Mononuclear cell (primary cell): Measurements from ENCODE around the gene AK2. TPM values are rescaled to one million over a fixed set of nuclear protein-coding genes. Genes with fewer than 3 reads are reported as not detected.
A peak's percentile ranks its signal among the peaks of the same experiment; 100 is the strongest.

Source experiments
- H3K27me3 ChIP-seq: 2 replicates; pipeline ENCODE4 v1.6.0; 2011; ENCODE audit warnings: low read length, control low read depth; ENCODE audit not compliant: insufficient read depth
- H3K4me1 ChIP-seq: 2 replicates; pipeline ENCODE4 v1.5.1; 2011; ENCODE audit warnings: mild to moderate bottlenecking, low read length, control low read depth; ENCODE audit not compliant: insufficient read depth
- H3K4me3 ChIP-seq: 2 replicates; pipeline ENCODE4 v1.5.1; 2011; ENCODE audit warnings: mild to moderate bottlenecking, low read length, moderate library complexity
- H3K9me3 ChIP-seq: 2 replicates; pipeline ENCODE4 v1.5.1; 2011; ENCODE audit warnings: low read depth, mild to moderate bottlenecking, control low read depth, low read length
- total RNA-seq: library from RNA; depleted of rRNA; stranded (reverse); fragments of >200 nt; gene quantifications from one replicate; pipeline ENCODE4 v1.2.3, GENCODE V29; 2012

The AK2 gene
- total RNA-seq, 1 donor = 29.1 TPM

GRCh38 chr1:32967888-32968568, 68.7 kb downstream of the AK2 start:
- no peak overlapping the region for H3K4me3 ChIP-seq
- peaks cover 23% of the 10 kb centered on the region for H3K27me3 ChIP-seq
- peaks cover 26% of the 10 kb centered on the region for H3K4me1 ChIP-seq
- H3K9me3 ChIP-seq = no peaks in the 10 kb centered on the region

- Histone ChIP-seq H3K9me3 (no peaks in the 10 kb centered on the region), H3K4me1 (peaks cover 31% of the 10 kb centered on the region), H3K4me3 (no peak overlapping the region), H3K27me3 (peaks cover 11% of the 10 kb centered on the region)
Observed at GRCh38 chr1:32966900-32967299, 69.8 kb downstream of the AK2 start.

GRCh38 chr1:32965251-32965747, 71.4 kb downstream of the AK2 start:
- Histone ChIP-seq H3K27me3 (no peaks in the 10 kb centered on the region), H3K9me3 (no peaks in the 10 kb centered on the region), H3K4me3 (peak overlapping the region; percentile 82), H3K4me1 (peaks cover 45% of the 10 kb centered on the region)

- peaks cover 43% of the 10 kb centered on the region for H3K4me1 ChIP-seq
Observed at GRCh38 chr1:32964461-32965250, 72.0 kb downstream of the AK2 start, which contains the start of gene RNF19B. Gene RNF19B, minus strand, starts transcription at chr1:32964809. Its CDS starts 124 bp downstream, at chr1:32964685.

GRCh38 chr1:32963746-32964460, 72.8 kb downstream of the AK2 start:
- peak overlapping the region; percentile 82 for H3K4me3 ChIP-seq
- peaks cover 43% of the 10 kb centered on the region for H3K4me1 ChIP-seq
- no peaks in the 10 kb centered on the region for H3K9me3 ChIP-seq
- no peaks in the 10 kb centered on the region for H3K27me3 ChIP-seq

More at GRCh38 chr1:32964461-32965250, 72.0 kb downstream of the AK2 start, which contains the start of gene RNF19B:
- no peaks in the 10 kb centered on the region for H3K9me3 ChIP-seq
- no peaks in the 10 kb centered on the region for H3K27me3 ChIP-seq
- peak within 1 kb of the TSS; percentile 82 for H3K4me3 ChIP-seq

- Histone ChIP-seq H3K4me1 (peaks cover 44% of the 10 kb centered on the region), H3K9me3 (no peaks in the 10 kb centered on the region), H3K27me3 (no peaks in the 10 kb centered on the region), H3K4me3 (peak overlapping the region; percentile 82)
Observed at GRCh38 chr1:32962248-32962896, 74.3 kb downstream of the AK2 start.

- H3K4me3 ChIP-seq = no peak overlapping the region
- H3K27me3 ChIP-seq = no peaks in the 10 kb centered on the region
- peaks cover 44% of the 10 kb centered on the region for H3K4me1 ChIP-seq
- H3K9me3 ChIP-seq = no peaks in the 10 kb centered on the region
Observed at GRCh38 chr1:32960819-32961355, 75.8 kb downstream of the AK2 start.

- H3K4me3 ChIP-seq = no peak overlapping the region
- H3K9me3 ChIP-seq = no peaks in the 10 kb centered on the region
- peaks cover 41% of the 10 kb centered on the region for H3K4me1 ChIP-seq
- H3K27me3 ChIP-seq = no peaks in the 10 kb centered on the region
Observed at GRCh38 chr1:32960342-32960741, 76.3 kb downstream of the AK2 start.

GRCh38 chr1:32958827-32959226, 77.9 kb downstream of the AK2 start:
- Histone ChIP-seq H3K9me3 (no peaks in the 10 kb centered on the region), H3K4me3 (no peak overlapping the region), H3K27me3 (no peaks in the 10 kb centered on the region), H3K4me1 (peaks cover 36% of the 10 kb centered on the region)

Other genes starting within 250 kb of the AK2 start
- gene YARS1, start 219.5 kb downstream of the AK2 start, total RNA-seq = 88.7 TPM
- gene S100PBP, start 219.2 kb downstream of the AK2 start, total RNA-seq = 18.5 TPM
- gene FNDC5, start 166.0 kb downstream of the AK2 start, total RNA-seq = 0.10 TPM
- gene HPCA, start 150.4 kb downstream of the AK2 start, total RNA-seq = not detected
- not detected for gene TMEM54, start 135.5 kb downstream of the AK2 start, total RNA-seq
- gene RNF19B, start 72.1 kb downstream of the AK2 start, total RNA-seq = 69.0 TPM
- 1.6 TPM for gene AZIN2, start 44.3 kb upstream of the AK2 start, total RNA-seq
- 9.9 TPM for gene TRIM62, start 145.2 kb upstream of the AK2 start, total RNA-seq
- gene ZNF362, start 219.6 kb upstream of the AK2 start, total RNA-seq = 11.8 TPM